ENCODE results near the gene HNRNPUL2.
"Not testable (repeated sequence)": the region's sequence is repeated elsewhere in the genome, so short reads cannot be mapped to it uniquely, and the experiment has no call there.

Gene HNRNPUL2
- total RNA-seq, result 5.7 to 32.2 (median 17.9) reads per million in 18 experiments

DNA sequence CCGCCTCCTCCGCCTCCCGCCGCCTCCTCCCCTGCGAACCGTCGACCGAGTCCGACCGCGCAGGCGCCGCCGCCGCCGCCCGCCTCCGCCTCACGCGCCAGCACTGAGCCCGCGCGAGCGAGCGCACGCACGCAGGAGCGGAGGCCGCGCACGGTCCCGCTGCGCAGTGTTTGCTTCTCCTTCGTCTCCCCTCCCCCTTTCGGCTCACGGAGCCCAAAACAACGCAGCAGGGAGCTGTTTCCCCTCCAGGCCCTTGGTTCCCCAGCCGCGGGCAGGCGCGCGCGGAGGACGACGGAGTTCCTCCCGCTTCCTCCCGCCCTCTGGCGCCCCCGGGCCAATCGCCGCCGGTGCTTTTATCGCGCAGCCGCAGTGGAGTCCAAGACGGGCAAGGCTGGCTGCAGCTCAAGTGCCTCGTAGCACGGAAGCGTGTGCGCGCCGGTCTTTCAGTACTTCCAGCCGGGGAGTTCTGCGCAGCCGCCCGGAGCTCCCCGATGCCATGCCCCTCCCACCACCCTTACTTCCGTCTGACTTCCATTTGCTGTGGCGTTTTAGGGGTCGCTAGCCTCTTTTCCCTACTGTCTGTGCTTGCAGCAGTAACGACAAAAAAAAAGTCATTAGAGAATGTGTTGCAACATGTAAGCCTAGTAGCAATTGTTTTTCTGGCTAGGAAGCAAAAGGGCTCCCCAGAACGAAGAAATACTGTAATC, at the start of gene HNRNPUL2:
TSS of gene HNRNPUL2 (minus strand) at position 293 of the 707 bp plus-strand sequence. CDS start 301 bp downstream, outside the sequence.
- peak; percentile 100 for DNase-seq

DNA sequence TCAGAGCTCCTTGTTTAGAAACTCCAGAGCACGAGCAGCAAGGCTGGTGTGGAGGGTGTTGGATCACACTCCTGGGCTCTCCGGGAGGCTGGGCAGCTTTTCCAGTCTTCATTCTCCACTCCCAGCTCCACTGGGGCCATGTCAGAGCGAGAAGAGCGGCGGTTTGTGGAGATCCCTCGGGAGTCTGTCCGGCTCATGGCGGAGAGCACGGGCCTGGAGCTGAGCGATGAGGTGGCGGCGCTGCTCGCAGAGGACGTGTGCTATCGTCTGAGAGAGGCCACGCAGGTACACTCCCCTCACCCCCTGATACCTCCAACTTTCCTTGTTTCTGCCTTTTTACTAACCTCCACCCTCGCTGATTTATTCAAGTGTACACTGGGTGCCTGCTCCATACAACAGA, 48.4 kb upstream of the HNRNPUL2 start:
- DNase-seq, result no peak

DNA sequence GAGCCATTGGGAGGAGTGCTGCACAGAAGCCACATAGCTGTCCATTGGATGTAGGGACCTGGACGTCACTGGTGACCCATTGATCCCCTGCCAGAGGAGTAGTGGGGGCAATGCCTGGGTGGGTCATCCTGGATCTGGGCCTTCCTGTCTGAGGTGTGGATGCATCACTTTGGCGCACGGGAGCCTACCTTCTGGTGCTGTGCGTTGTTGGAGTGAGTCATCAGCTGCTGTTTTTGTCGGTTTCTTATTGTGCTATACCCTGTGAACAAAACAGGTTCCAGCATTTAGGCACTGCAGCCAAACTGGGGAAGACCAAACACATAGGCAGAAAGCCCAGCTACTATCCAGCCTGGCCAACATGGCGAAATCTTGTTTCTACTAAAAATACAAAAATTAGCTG, 47.1 kb upstream of the HNRNPUL2 start:
- no peak for DNase-seq

DNA sequence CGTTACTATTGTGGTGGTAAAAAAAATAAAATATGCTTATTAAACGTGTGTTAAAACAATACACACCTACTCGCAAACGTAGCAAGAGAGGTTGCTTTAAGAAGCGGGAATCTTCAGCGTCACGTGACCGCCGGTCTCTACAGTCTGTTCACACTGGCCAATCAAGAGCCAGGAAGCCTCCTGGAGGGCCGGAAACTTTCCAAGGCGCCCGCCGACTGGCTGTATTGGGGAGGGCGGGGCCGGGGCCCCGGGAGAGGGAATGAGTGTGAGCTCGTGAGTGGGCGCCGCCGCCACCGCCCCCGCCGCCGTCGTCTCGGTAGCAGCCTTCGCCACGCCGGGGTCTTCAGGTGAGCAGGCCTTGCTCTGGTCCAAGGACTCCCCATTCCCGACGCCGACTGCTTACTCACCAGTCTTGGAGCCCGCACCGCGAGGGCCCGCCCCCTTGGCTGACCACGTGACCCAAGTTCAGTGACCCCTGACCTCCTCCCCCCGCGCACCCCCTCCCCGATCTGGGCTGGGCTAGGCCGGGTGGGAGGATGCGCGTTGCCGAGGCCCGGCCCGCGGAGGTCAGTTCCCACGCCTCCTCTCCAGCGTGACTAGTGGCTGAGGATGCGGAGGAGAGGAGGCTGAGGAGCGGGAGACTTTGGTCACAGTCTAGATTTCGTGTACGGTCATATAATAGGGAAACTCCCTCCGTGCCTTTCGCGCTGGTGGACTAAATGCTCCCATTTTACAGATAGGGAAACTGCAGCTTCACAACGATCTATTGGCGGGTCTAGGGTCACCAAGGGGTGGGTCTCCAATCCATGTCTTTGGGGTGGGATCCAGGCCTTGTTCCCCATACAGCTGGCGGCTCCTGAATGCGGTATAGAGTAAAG, 44.1 kb upstream of the HNRNPUL2 start, which contains the start of gene TAF6L:
TSS of gene TAF6L (plus strand) at position 253 of the 878 bp plus-strand sequence. CDS start 4,388 bp downstream, outside the sequence.
- peak; percentile 97 to 99 for DNase-seq

- no peak for DNase-seq
Measured at GRCh38 chr11:62770778-62771143, 43.5 kb upstream of the HNRNPUL2 start.

GRCh38 chr11:62760867-62761227, 33.6 kb upstream of the HNRNPUL2 start:
- not testable (repeated sequence) for DNase-seq

- DNase-seq, result no peak
Measured at GRCh38 chr11:62757846-62758788, 30.9 kb upstream of the HNRNPUL2 start.

- DNase-seq, result no peak
Measured at GRCh38 chr11:62755086-62755615, 27.9 kb upstream of the HNRNPUL2 start.

DNA sequence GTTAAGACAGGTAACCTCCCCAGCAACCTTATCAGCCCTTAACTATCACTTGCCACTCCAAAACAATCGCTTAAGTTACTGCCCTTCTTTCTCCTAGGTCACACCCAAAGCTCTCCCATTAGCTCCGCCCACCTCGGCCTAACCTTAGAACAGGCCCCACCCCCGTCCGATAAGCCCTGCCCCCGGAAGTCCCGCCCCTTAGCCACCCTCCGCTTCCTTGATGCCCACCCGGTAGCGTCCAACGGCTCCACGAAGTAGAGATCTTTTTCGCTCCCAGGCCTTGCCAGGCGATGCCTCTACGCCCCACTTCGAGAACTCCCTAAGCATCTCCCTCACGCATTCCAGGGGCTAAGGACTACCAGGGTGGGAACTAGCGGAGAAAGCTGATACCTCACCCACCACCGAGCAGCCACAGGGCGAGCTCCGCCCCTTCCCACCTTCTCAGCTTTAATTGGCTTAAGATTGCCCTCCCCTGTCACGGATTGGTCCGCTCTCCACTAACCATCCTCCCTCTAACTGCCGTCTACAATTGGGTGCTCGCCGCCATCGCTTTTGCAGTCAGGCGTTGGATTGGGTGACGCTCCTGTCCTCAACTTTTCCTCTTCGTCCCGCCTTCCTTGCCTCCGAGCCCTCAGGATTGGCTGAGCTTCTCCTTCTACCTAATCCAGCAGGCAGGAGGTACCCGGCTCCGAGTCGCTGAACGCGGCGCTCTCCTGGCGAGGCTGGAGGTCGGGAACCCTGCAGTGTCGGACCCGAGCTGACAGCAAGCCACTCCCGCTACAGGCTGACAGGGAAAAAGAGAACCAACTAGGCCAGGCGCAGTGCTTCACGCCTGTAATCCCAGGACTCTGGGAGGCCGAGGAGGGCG, 26.7 kb upstream of the HNRNPUL2 start, which contains the start of gene ZBTB3:
TSS of gene ZBTB3 (minus strand) at position 425 of the 868 bp plus-strand sequence. CDS start 496 bp downstream, outside the sequence.
- peak; percentile 98 to 99 for DNase-seq

DNA sequence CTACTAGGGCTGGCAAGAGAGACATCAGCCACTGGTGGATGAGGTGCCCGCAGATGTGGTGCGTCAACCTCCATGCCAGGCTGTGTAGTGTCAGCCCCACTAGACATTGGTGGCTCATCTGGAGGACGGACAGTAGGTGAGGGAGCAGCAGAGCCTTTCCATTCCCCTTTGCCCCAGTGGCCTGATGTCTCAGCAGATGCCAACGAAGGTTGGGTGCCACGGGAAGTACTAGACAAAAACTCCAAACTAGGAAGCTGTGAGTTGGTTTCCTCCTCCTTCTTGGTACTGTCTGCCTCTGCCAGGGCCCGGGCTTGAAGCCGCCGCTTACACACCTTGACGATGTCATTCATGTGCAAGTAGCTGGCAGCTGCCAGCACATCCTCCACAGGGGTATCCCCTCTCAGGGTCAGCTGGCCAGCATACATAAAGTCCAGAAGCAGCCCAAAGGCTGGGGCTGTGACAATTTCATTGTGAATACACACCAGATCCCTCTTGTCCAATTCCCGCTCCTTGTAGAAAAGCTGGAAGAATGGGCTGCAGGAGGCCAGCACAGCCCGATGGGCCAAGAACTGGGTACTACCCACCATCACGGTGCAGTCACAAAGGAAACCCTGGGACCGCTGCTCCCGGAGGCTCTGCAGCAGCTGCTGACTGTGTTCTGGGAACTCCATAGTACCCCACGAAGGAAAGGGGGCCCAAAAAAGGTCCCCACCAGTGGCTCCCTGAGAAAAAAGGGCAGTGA, 25.9 kb upstream of the HNRNPUL2 start:
- no peak for DNase-seq

- no peak for DNase-seq
Measured at GRCh38 chr11:62752177-62752785, 25.0 kb upstream of the HNRNPUL2 start.

DNA sequence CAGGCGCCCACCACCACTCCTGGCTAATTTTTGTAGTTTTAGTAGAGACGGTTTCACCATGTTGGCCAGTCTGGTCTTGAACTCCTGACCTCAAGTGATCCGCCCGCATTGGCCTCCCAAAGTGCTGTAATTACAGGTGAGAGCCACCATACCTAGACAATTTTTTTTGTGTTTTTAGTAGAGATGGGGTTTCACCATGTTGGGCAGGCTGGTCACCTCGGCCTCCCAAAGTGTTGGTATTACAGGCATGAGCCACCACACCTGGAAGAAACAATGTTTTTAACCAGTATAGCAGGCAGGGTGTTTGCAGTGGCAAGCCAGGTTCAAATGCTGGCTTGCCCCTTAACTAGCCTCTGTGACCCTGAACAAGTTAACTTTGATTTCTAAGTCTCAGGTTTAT, 22.7 kb upstream of the HNRNPUL2 start:
- DNase-seq, result not testable (repeated sequence)

- DNase-seq, result no peak
Measured at GRCh38 chr11:62747475-62748160, 20.4 kb upstream of the HNRNPUL2 start.

GRCh38 chr11:62737196-62737595, 9.9 kb upstream of the HNRNPUL2 start:
- no peak for DNase-seq

- DNase-seq, result peak; percentile 16 to 44
Measured at GRCh38 chr11:62732830-62733229, 5.6 kb upstream of the HNRNPUL2 start.

- DNase-seq, result not testable (repeated sequence)
Measured at GRCh38 chr11:62730076-62730475, 2.8 kb upstream of the HNRNPUL2 start.

- DNase-seq, result peak; percentile 90 to 93
Measured at GRCh38 chr11:62728171-62728988, 1.1 kb upstream of the HNRNPUL2 start, which contains the start of gene TTC9C. TTC9C (plus strand) TSS chr11:62728486; CDS start chr11:62728849, 363 bp downstream.

GRCh38 chr11:62727872-62728170, 564 bp upstream of the HNRNPUL2 start:
- DNase-seq, result peak; percentile 97 to 99

GRCh38 chr11:62726915-62727164, 417 bp downstream of the HNRNPUL2 start:
- DNase-seq, result no peak
